C4-2B (cell line): Measurements from ENCODE around the gene ATF6B.

Experiments
- ZFX ChIP-seq: fragments of 450-650 bp; IDR thresholded peaks from 2 replicates; pipeline ENCODE4 v1.6.1; 2017
- TF ChIP-seq, protein P1 (sequence below): fragments of 450-650 bp; conservative IDR thresholded peaks from 2 replicates; pipeline ENCODE4 v1.5.1; 2017; ENCODE audit warnings: mild to moderate bottlenecking

DNA sequence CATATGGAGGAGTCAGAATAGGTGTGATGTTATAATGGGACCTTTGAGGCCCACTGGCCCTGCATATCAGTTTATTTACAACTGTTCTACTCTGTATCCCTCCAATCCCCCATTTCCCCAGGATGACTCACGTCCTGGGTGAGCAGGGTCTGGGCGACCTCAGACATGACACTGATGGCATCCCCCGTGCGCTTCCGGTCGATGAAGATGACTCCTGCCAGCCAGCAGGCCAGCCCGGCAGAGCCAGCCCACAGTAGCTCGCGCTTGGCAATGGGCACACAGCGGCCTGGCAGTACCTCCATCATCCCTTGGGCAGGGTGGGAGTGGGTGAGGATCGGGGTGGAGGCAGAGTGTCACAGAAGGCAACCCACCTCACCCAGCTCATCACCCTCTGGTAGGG lies 42.2 kb upstream of the ATF6B start:
- TF ChIP-seq, protein P1, sequence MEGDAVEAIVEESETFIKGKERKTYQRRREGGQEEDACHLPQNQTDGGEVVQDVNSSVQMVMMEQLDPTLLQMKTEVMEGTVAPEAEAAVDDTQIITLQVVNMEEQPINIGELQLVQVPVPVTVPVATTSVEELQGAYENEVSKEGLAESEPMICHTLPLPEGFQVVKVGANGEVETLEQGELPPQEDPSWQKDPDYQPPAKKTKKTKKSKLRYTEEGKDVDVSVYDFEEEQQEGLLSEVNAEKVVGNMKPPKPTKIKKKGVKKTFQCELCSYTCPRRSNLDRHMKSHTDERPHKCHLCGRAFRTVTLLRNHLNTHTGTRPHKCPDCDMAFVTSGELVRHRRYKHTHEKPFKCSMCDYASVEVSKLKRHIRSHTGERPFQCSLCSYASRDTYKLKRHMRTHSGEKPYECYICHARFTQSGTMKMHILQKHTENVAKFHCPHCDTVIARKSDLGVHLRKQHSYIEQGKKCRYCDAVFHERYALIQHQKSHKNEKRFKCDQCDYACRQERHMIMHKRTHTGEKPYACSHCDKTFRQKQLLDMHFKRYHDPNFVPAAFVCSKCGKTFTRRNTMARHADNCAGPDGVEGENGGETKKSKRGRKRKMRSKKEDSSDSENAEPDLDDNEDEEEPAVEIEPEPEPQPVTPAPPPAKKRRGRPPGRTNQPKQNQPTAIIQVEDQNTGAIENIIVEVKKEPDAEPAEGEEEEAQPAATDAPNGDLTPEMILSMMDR = no peak
- TF ChIP-seq ZFX = no peak
